Omental fat pad (tissue), 4 donors: ENCODE results near the gene ADGB. TPM values are rescaled to one million over a fixed set of nuclear protein-coding genes. Genes with fewer than 3 reads are reported as not detected.
"Not testable (repeated sequence)": the region's sequence is repeated elsewhere in the genome, so short reads cannot be mapped to it uniquely, and the experiment has no call there.

Source experiments
- ATAC-seq: fragments of 150-250 bp; one replicate; pipeline ENCODE4 v1.9.1; 2016; ENCODE audit warnings: mild to moderate bottlenecking, moderate library complexity; ENCODE audit not compliant: low FRiP score
- DNase-seq: peaks from one replicate; pipeline ENCODE4 v3.0.0-alpha.2; 2019; ENCODE audit warnings: low spot score
- CTCF ChIP-seq, 3 donors: fragments of 450-650 bp; IDR thresholded peaks; one replicate each; pipeline ENCODE4 v1.5.1; 2016 to 2017; ENCODE audit warnings: antibody characterized with exemption in 3 of 3, mild to moderate bottlenecking in 3 of 3, moderate library complexity in 2 of 3
- total RNA-seq, 4 donors: library from RNA; depleted of rRNA; stranded (reverse); fragments of >200 nt; gene quantifications; one replicate each; pipeline ENCODE4 v1.1.0, GENCODE V29; 2016

The ADGB gene
- not detected for total RNA-seq

GRCh38 chr6:146598772-146599405 is at the start of gene ADGB:
Gene ADGB (plus strand): TSS chr6:146598972. CDS start chr6:146599041, 69 bp downstream.
- no peak for DNase-seq
- TF ChIP-seq CTCF (IDR thresholded peaks at IDR 0.05), result no peak
- ATAC-seq, result peak; percentile 82

- no peak for DNase-seq
These were observed 47.9 kb upstream of the ADGB start for GRCh38 chr6:146550911-146551310.

GRCh38 chr6:146551545-146551944 is 47.2 kb upstream of the ADGB start:
- DNase-seq (no peak), ATAC-seq (no peak)
- TF ChIP-seq CTCF (IDR thresholded peaks at IDR 0.05), result no peak

More at GRCh38 chr6:146550911-146551310, 47.9 kb upstream of the ADGB start:
- no peak for ATAC-seq
- TF ChIP-seq CTCF (IDR thresholded peaks at IDR 0.05), result no peak

GRCh38 chr6:146553377-146554135 is 45.2 kb upstream of the ADGB start:
- no peak for DNase-seq
- no peak for TF ChIP-seq CTCF (IDR thresholded peaks at IDR 0.05)
- ATAC-seq, result no peak

GRCh38 chr6:146560607-146561006 is 38.2 kb upstream of the ADGB start:
- ATAC-seq (no peak), DNase-seq (no peak)
- TF ChIP-seq CTCF (IDR thresholded peaks at IDR 0.05), result no peak

GRCh38 chr6:146566661-146567060 is 32.1 kb upstream of the ADGB start:
- ATAC-seq, DNase-seq: not testable (repeated sequence)

GRCh38 chr6:146568619-146569018 is 30.2 kb upstream of the ADGB start:
- DNase-seq, result not testable (repeated sequence)

GRCh38 chr6:146574211-146574610 is 24.6 kb upstream of the ADGB start:
- no peak for ATAC-seq
- TF ChIP-seq CTCF (IDR thresholded peaks at IDR 0.05), result no peak
- no peak for DNase-seq

More at GRCh38 chr6:146568619-146569018, 30.2 kb upstream of the ADGB start:
- not testable (repeated sequence) for ATAC-seq
